Stomach (tissue), 4 donors: Measurements from ENCODE around the gene MAT2A.

ENCODE experiments used
- POLR2A ChIP-seq, 4 donors: fragments of 450-650 bp; IDR thresholded peaks; one replicate each; pipeline ENCODE4 v1.6.1; 2016; ENCODE audit warnings: antibody characterized with exemption in 4 of 4, control low read depth in 2 of 4, mild to moderate bottlenecking in 1 of 4, moderate library complexity in 1 of 4
- TF ChIP-seq, protein P1 (sequence below), 7 experiments: fragments of 450-650 bp in 4 of 7; fragments of 200-600 bp in 3 of 7; sonication (generic) in 3 of 7; IDR thresholded peaks; one replicate each; pipeline ENCODE4 v1.5.1; 2016 to 2019; ENCODE audit warnings: antibody characterized with exemption in 7 of 7, control low read depth in 2 of 7, mild to moderate bottlenecking in 1 of 7

DNA sequence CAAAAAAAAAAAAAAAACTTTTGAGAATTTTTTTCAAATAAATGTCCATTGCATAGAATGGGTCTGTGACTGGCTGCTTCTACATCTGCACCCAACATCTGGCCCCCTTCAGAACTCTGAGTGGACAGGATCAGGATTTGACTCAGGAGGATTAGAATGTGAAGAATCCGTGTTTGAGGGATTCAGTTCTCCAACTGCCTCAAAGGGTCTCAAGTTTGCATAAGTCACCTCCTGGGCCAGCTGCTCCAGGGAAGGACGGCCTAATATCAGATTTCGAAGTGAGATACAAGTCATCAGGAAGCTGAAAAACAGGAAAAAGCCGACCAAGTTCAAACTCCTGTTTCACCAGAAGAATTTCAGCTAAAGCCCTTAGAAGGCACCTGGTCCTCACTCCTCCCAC is 10.9 kb downstream of the MAT2A start:
- TF ChIP-seq POLR2A (IDR thresholded peaks at IDR 0.05) = no peak
- TF ChIP-seq, protein P1, sequence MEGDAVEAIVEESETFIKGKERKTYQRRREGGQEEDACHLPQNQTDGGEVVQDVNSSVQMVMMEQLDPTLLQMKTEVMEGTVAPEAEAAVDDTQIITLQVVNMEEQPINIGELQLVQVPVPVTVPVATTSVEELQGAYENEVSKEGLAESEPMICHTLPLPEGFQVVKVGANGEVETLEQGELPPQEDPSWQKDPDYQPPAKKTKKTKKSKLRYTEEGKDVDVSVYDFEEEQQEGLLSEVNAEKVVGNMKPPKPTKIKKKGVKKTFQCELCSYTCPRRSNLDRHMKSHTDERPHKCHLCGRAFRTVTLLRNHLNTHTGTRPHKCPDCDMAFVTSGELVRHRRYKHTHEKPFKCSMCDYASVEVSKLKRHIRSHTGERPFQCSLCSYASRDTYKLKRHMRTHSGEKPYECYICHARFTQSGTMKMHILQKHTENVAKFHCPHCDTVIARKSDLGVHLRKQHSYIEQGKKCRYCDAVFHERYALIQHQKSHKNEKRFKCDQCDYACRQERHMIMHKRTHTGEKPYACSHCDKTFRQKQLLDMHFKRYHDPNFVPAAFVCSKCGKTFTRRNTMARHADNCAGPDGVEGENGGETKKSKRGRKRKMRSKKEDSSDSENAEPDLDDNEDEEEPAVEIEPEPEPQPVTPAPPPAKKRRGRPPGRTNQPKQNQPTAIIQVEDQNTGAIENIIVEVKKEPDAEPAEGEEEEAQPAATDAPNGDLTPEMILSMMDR (IDR thresholded peaks at IDR 0.05) = no peak
